Lower leg skin (tissue), 4 donors: Measurements from ENCODE around the gene CYP11A1. TPM values are rescaled to one million over a fixed set of nuclear protein-coding genes. Genes with fewer than 3 reads are reported as not detected.

Experiments
- DNase-seq, 2 donors: peaks; one replicate each; pipeline ENCODE4 v3.0.0-alpha.2; 2019; ENCODE audit warnings: low spot score in 2 of 2
- H3K4me3 ChIP-seq: fragments of 200-600 bp; sonication (generic); 2 replicates; pipeline ENCODE4 v1.5.1; 2017; ENCODE audit warnings: mild to moderate bottlenecking, low read depth; ENCODE audit not compliant: poor library complexity, severe bottlenecking
- POLR2A ChIP-seq, 2 donors: fragments of 450-650 bp; IDR thresholded peaks; one replicate each; pipeline ENCODE4 v1.6.1; 2016 to 2017; ENCODE audit warnings: antibody characterized with exemption in 2 of 2, mild to moderate bottlenecking in 1 of 2, moderate library complexity in 1 of 2
- WGBS, 2 donors: methylation state at CpG; one replicate each; pipeline ENCODE4 v1.1.5; 2018; 5-methylcytosine and 5-hydroxymethylcytosine counted together
- intact Hi-C: fragments of 100-400 bp; cut with DNase I; formaldehyde crosslinking; loops from one replicate; pipeline ENCODE4 v1.15.0; 2023; ENCODE audit warnings: low total_unique reads
- total RNA-seq, 4 donors: library from RNA; depleted of rRNA; stranded (reverse); fragments of >200 nt; gene quantifications; one replicate each; pipeline ENCODE4 v1.1.0, GENCODE V29; 2016
- TF ChIP-seq, protein P1 (sequence below), 3 donors: fragments of 450-650 bp; IDR thresholded peaks; one replicate each; pipeline ENCODE4 v1.5.1; 2016; ENCODE audit warnings: antibody characterized with exemption in 3 of 3, mild to moderate bottlenecking in 3 of 3, moderate library complexity in 2 of 3

CYP11A1 gene
- total RNA-seq, 4 donors from 2014 or later, result 0.34 to 0.75 (median 0.49) TPM; not detected in 1

- no peak for DNase-seq
- TF ChIP-seq, protein P1, sequence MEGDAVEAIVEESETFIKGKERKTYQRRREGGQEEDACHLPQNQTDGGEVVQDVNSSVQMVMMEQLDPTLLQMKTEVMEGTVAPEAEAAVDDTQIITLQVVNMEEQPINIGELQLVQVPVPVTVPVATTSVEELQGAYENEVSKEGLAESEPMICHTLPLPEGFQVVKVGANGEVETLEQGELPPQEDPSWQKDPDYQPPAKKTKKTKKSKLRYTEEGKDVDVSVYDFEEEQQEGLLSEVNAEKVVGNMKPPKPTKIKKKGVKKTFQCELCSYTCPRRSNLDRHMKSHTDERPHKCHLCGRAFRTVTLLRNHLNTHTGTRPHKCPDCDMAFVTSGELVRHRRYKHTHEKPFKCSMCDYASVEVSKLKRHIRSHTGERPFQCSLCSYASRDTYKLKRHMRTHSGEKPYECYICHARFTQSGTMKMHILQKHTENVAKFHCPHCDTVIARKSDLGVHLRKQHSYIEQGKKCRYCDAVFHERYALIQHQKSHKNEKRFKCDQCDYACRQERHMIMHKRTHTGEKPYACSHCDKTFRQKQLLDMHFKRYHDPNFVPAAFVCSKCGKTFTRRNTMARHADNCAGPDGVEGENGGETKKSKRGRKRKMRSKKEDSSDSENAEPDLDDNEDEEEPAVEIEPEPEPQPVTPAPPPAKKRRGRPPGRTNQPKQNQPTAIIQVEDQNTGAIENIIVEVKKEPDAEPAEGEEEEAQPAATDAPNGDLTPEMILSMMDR (IDR thresholded peaks at IDR 0.05), result no peak
- TF ChIP-seq POLR2A (IDR thresholded peaks at IDR 0.05), result no peak
- 84 to 88% methylated on average over 3 of the region's 3 CpGs for WGBS, 2 donors
Measured at GRCh38 chr15:74352393-74352910, 15.0 kb downstream of the CYP11A1 start.

GRCh38 chr15:74351670-74352069, 15.8 kb downstream of the CYP11A1 start:
- TF ChIP-seq, protein P1 (IDR thresholded peaks at IDR 0.05), result no peak
- TF ChIP-seq POLR2A (IDR thresholded peaks at IDR 0.05), result no peak
- DNase-seq, result no peak
- no peak overlapping the region for H3K4me3 ChIP-seq
- intact Hi-C loops, result no loop called here
- WGBS, 2 donors, result 51 to 55% methylated on average over 3 of the region's 3 CpGs

More at GRCh38 chr15:74352393-74352910, 15.0 kb downstream of the CYP11A1 start:
- intact Hi-C loops, result no loop called here
- H3K4me3 ChIP-seq, result no peak overlapping the region

- no peak for DNase-seq
- 77 to 78% methylated on average over 14 of the region's 14 CpGs for WGBS, 2 donors
- no peak overlapping the region for H3K4me3 ChIP-seq
- intact Hi-C loops, result no loop called here
- no peak for TF ChIP-seq POLR2A (IDR thresholded peaks at IDR 0.05)
- TF ChIP-seq, protein P1 (IDR thresholded peaks at IDR 0.05), result no peak
Measured at GRCh38 chr15:74350295-74351275, 16.9 kb downstream of the CYP11A1 start.

- 50 to 61% methylated on average over 3 of the region's 3 CpGs for WGBS, 2 donors
- TF ChIP-seq, protein P1 (IDR thresholded peaks at IDR 0.05), result no peak
- no peak for TF ChIP-seq POLR2A (IDR thresholded peaks at IDR 0.05)
Measured at GRCh38 chr15:74349241-74349778, 18.1 kb downstream of the CYP11A1 start.

GRCh38 chr15:74347757-74348250, 19.6 kb downstream of the CYP11A1 start:
- WGBS, 2 donors, result 86 to 94% methylated on average over 13 of the region's 13 CpGs
- no peak for DNase-seq
- TF ChIP-seq, protein P1 (IDR thresholded peaks at IDR 0.05), result no peak
- TF ChIP-seq POLR2A (IDR thresholded peaks at IDR 0.05), result no peak
- intact Hi-C loops, result no loop called here
- no peak overlapping the region for H3K4me3 ChIP-seq

More at GRCh38 chr15:74349241-74349778, 18.1 kb downstream of the CYP11A1 start:
- intact Hi-C loops, result no loop called here
- DNase-seq, result no peak
- H3K4me3 ChIP-seq, result no peak overlapping the region
